H1 (cell line): ENCODE results near the gene LIN28B.
A peak's percentile ranks its signal among the peaks of the same experiment; 100 is the strongest.

ENCODE experiments used
- CEBPB ChIP-seq: IDR thresholded peaks from 2 replicates; pipeline ENCODE4 v1.6.1; 2012; ENCODE audit warnings: low read depth, low read length
- CTCF ChIP-seq, 3 experiments: IDR thresholded peaks; 1 replicate in 2 of 3; 2 replicates in 1 of 3; pipeline versions ENCODE4 v1.5.1 to v1.6.1; 2011; ENCODE audit warnings: low read length in 3 of 3, mild to moderate bottlenecking in 3 of 3, inconsistent platforms in 2 of 3, low read depth in 1 of 3, moderate library complexity in 1 of 3; ENCODE audit not compliant: insufficient read depth in 1 of 3; ENCODE audit errors: control extremely low read depth in 1 of 3
- E2F6 ChIP-seq: IDR thresholded peaks from 2 replicates; pipeline ENCODE4 v1.6.1; 2012; ENCODE audit warnings: inconsistent platforms
- EZH2 ChIP-seq: fragments of 200-600 bp; sonication (generic); IDR thresholded peaks from 2 replicates; pipeline ENCODE4 v1.7.1; 2012; ENCODE audit warnings: low read depth, mild to moderate bottlenecking, moderate library complexity, low read length, inconsistent platforms; ENCODE audit not compliant: severe bottlenecking
- POLR2A ChIP-seq, 2 experiments: IDR thresholded peaks; 1 replicate in 1 of 2; 2 replicates in 1 of 2; pipeline ENCODE4 v1.6.1; 2011; ENCODE audit warnings: low read depth in 2 of 2, low read length in 2 of 2, mild to moderate bottlenecking in 2 of 2; ENCODE audit errors: control extremely low read depth in 1 of 2
- POLR2AphosphoS5 ChIP-seq: IDR thresholded peaks from 2 replicates; pipeline ENCODE4 v1.6.1; 2011; ENCODE audit warnings: low read depth, low read length
- RAD21 ChIP-seq, 2 experiments: IDR thresholded peaks in 1 of 2; conservative IDR thresholded peaks in 1 of 2; 2 replicates each; pipeline ENCODE4 v1.6.1; 2011; ENCODE audit warnings: low read depth in 2 of 2, low read length in 2 of 2, improper control_type of control experiment in 1 of 2, inconsistent platforms in 1 of 2, mild to moderate bottlenecking in 1 of 2, moderate library complexity in 1 of 2
- RNF2 ChIP-seq: fragments of 200-900, 300-1000 bp; sonication (generic); IDR thresholded peaks from 2 replicates; pipeline ENCODE4 v1.7.1; 2016; ENCODE audit warnings: borderline replicate concordance, low read depth, mild to moderate bottlenecking, antibody characterized with exemption, low read length; ENCODE audit not compliant: poor library complexity, severe bottlenecking; ENCODE audit errors: missing control alignments
- SIRT6 ChIP-seq: IDR thresholded peaks from one replicate; pipeline ENCODE4 v1.7.1; 2012; ENCODE audit warnings: low read length, inconsistent platforms
- SP1 ChIP-seq: IDR thresholded peaks from 2 replicates; pipeline ENCODE4 v1.6.1; 2011; ENCODE audit warnings: low read depth, low read length
- TBP ChIP-seq: IDR thresholded peaks from 2 replicates; pipeline ENCODE4 v1.6.1; 2011; ENCODE audit warnings: low read depth, low read length, improper control_type of control experiment
- YY1 ChIP-seq: IDR thresholded peaks from 2 replicates; pipeline ENCODE4 v1.6.1; 2011; ENCODE audit warnings: low read depth, mild to moderate bottlenecking, low read length

- TF ChIP-seq CTCF (IDR thresholded peaks at IDR 0.05; ENCODE audit: control extremely low read depth in 1 of 3, insufficient read depth in 1 of 3, low read depth in 1 of 3, low read length in 3 of 3) (peak in 2 of 3 experiments; percentile 55 to 74; a peak in 2 of 4 replicates), POLR2AphosphoS5 (no peak), POLR2A (IDR thresholded peaks at IDR 0.05; ENCODE audit: control extremely low read depth in 1 of 2, low read depth in 2 of 2, low read length in 2 of 2) (no peak), E2F6 (no peak), SP1 (no peak), EZH2 (no peak), TBP (no peak), RNF2 (no peak), CEBPB (no peak), YY1 (no peak), RAD21 (IDR thresholded peaks at IDR 0.05 in 1 of 2, conservative IDR thresholded peaks at IDR 0.05 in 1 of 2; ENCODE audit: low read depth in 2 of 2, low read length in 2 of 2) (peak; percentile 89 to 90), SIRT6 (no peak)
These were observed 130.8 kb downstream of the LIN28B start for GRCh38 chr6:105087571-105088211.
